ENCODE results near the gene CX3CL1. TPM values are rescaled to one million over a fixed set of nuclear protein-coding genes. Genes with fewer than 3 reads are reported as not detected.

The CX3CL1 gene
- total and polyA plus RNA-seq, 3 experiments from 2014 or later = not detected

- DNase-seq = peak in 1 of 5 donors; percentile 27
- Mint-ChIP-seq H3K27me3 (no peaks in the 10 kb centered on the region), H3K9me3 (no peaks in the 10 kb centered on the region), H3K4me1 (peaks cover 2 to 10% (median 4%) of the 10 kb centered on the region in 3 donors), H3K27ac (no peak overlapping the region), H3K4me3 (no peak overlapping the region), H3K36me3 (peaks cover 0 to 1% (median 0%) of the 10 kb centered on the region in 3 donors)
- Histone ChIP-seq H3K4me1 (ENCODE audit: insufficient read depth, low read length) (no peaks in the 10 kb centered on the region), H3K27ac (ENCODE audit: low read depth, low read length) (no peak overlapping the region), H3K36me3 (ENCODE audit: insufficient read depth, low read length) (no peaks in the 10 kb centered on the region), H3K4me3 (ENCODE audit: low read length) (no peak overlapping the region), H3K27me3 (ENCODE audit: insufficient read depth, low read length, poor library complexity, severe bottlenecking) (no peaks in the 10 kb centered on the region), H3K9me3 (ENCODE audit: low read length) (no peaks in the 10 kb centered on the region)
- POLR2A ChIA-PET = no interaction called here
- CTCF ChIA-PET = no interaction called here
These were observed 10.4 kb downstream of the CX3CL1 start for GRCh38 chr16:57382535-57383275.

- Histone ChIP-seq H3K27me3 (ENCODE audit: insufficient read depth, low read length, poor library complexity, severe bottlenecking) (no peaks in the 10 kb centered on the region), H3K36me3 (ENCODE audit: insufficient read depth, low read length) (no peaks in the 10 kb centered on the region), H3K9me3 (ENCODE audit: low read length) (no peaks in the 10 kb centered on the region), H3K4me3 (ENCODE audit: low read length) (no peak overlapping the region), H3K27ac (ENCODE audit: low read depth, low read length) (no peak overlapping the region), H3K4me1 (ENCODE audit: insufficient read depth, low read length) (no peaks in the 10 kb centered on the region)
- H3K9me3 Mint-ChIP-seq = no peaks in the 10 kb centered on the region
- H3K4me1 Mint-ChIP-seq = peaks cover 2 to 6% (median 4%) of the 10 kb centered on the region in 3 donors
- H3K4me3 Mint-ChIP-seq = peak overlapping the region in 1 of 7 donors; percentile 46
- DNase-seq = peak in 1 of 5 donors; percentile 12
- H3K36me3 Mint-ChIP-seq = peaks cover 0 to 1% (median 0%) of the 10 kb centered on the region in 3 donors
- CTCF ChIA-PET = no interaction called here
- POLR2A ChIA-PET = no interaction called here
- H3K27ac Mint-ChIP-seq = peak overlapping the region in 2 of 8 donors; percentile 5 to 50
- no peaks in the 10 kb centered on the region for H3K27me3 Mint-ChIP-seq
These were observed 11.3 kb downstream of the CX3CL1 start for GRCh38 chr16:57383276-57384247.

- Mint-ChIP-seq H3K27me3 (no peaks in the 10 kb centered on the region), H3K9me3 (no peaks in the 10 kb centered on the region), H3K4me3 (no peak overlapping the region), H3K4me1 (peaks cover 2 to 6% (median 4%) of the 10 kb centered on the region in 3 donors), H3K27ac (peak overlapping the region in 1 of 8 donors; percentile 5), H3K36me3 (peaks cover 0 to 1% (median 0%) of the 10 kb centered on the region in 3 donors)
- ChIA-PET POLR2A (no interaction called here), CTCF (interaction anchor here (1.3 kb wide), 1 partner anchor 11 kb away, joined by 3 read pairs; no protein-coding TSS in a partner anchor)
- Histone ChIP-seq H3K27me3 (ENCODE audit: insufficient read depth, low read length, poor library complexity, severe bottlenecking) (no peaks in the 10 kb centered on the region), H3K4me1 (ENCODE audit: insufficient read depth, low read length) (no peaks in the 10 kb centered on the region), H3K9me3 (ENCODE audit: low read length) (no peaks in the 10 kb centered on the region), H3K4me3 (ENCODE audit: low read length) (no peak overlapping the region), H3K36me3 (ENCODE audit: insufficient read depth, low read length) (no peaks in the 10 kb centered on the region), H3K27ac (ENCODE audit: low read depth, low read length) (no peak overlapping the region)
- DNase-seq = peak in 1 of 5 donors; percentile 18
These were observed 12.2 kb downstream of the CX3CL1 start for GRCh38 chr16:57384248-57385070.

- Histone ChIP-seq H3K4me3 (ENCODE audit: low read length) (no peak overlapping the region), H3K36me3 (ENCODE audit: insufficient read depth, low read length) (no peaks in the 10 kb centered on the region), H3K27me3 (ENCODE audit: insufficient read depth, low read length, poor library complexity, severe bottlenecking) (no peaks in the 10 kb centered on the region), H3K9me3 (ENCODE audit: low read length) (no peaks in the 10 kb centered on the region), H3K4me1 (ENCODE audit: insufficient read depth, low read length) (no peaks in the 10 kb centered on the region), H3K27ac (ENCODE audit: low read depth, low read length) (no peak overlapping the region)
- no peaks in the 10 kb centered on the region for H3K9me3 Mint-ChIP-seq
- H3K27ac Mint-ChIP-seq = peak overlapping the region in 1 of 8 donors; percentile 72
- peak in 1 of 5 donors; percentile 8 for DNase-seq
- POLR2A ChIA-PET = no interaction called here
- CTCF ChIA-PET = interaction anchor here (1.3 kb wide), 1 partner anchor 10 kb away, joined by 3 read pairs; no protein-coding TSS in a partner anchor
- H3K4me3 Mint-ChIP-seq = no peak overlapping the region
- peaks cover 0 to 1% (median 0%) of the 10 kb centered on the region in 3 donors for H3K36me3 Mint-ChIP-seq
- H3K4me1 Mint-ChIP-seq = peaks cover 2 to 6% (median 4%) of the 10 kb centered on the region in 3 donors
- no peaks in the 10 kb centered on the region for H3K27me3 Mint-ChIP-seq
These were observed 12.8 kb downstream of the CX3CL1 start for GRCh38 chr16:57385083-57385482.

- H3K27ac ChIP-seq (ENCODE audit: low read depth, low read length) = no peak overlapping the region
- H3K4me3 ChIP-seq (ENCODE audit: low read length) = no peak overlapping the region
- ChIA-PET POLR2A (no interaction called here), CTCF (no interaction called here)
- peaks cover 0 to 5% of the 10 kb centered on the region in 2 donors for H3K27me3 Mint-ChIP-seq
- peak overlapping the region in 1 of 7 donors; percentile 35 for H3K4me3 Mint-ChIP-seq
- no peaks in the 10 kb centered on the region for H3K27me3 ChIP-seq (ENCODE audit: insufficient read depth, low read length, poor library complexity, severe bottlenecking)
- H3K36me3 ChIP-seq (ENCODE audit: insufficient read depth, low read length) = no peaks in the 10 kb centered on the region
- H3K9me3 ChIP-seq (ENCODE audit: low read length) = no peaks in the 10 kb centered on the region
- no peaks in the 10 kb centered on the region for H3K9me3 Mint-ChIP-seq
- peak in 1 of 5 donors; percentile 15 for DNase-seq
- peaks cover 0 to 1% (median 0%) of the 10 kb centered on the region in 3 donors for H3K36me3 Mint-ChIP-seq
- H3K27ac Mint-ChIP-seq = peak overlapping the region in 3 of 8 donors; percentile 19 to 42 (median 24)
- peaks cover under 1 to 4% (median 2%) of the 10 kb centered on the region in 3 donors for H3K4me1 Mint-ChIP-seq
- no peaks in the 10 kb centered on the region for H3K4me1 ChIP-seq (ENCODE audit: insufficient read depth, low read length)
These were observed 14.2 kb downstream of the CX3CL1 start for GRCh38 chr16:57386381-57386951.

- Histone ChIP-seq H3K9me3 (ENCODE audit: low read length) (no peaks in the 10 kb centered on the region), H3K27me3 (ENCODE audit: insufficient read depth, low read length, poor library complexity, severe bottlenecking) (no peaks in the 10 kb centered on the region), H3K36me3 (ENCODE audit: insufficient read depth, low read length) (no peaks in the 10 kb centered on the region), H3K4me3 (ENCODE audit: low read length) (no peak overlapping the region), H3K4me1 (ENCODE audit: insufficient read depth, low read length) (no peaks in the 10 kb centered on the region), H3K27ac (ENCODE audit: low read depth, low read length) (no peak overlapping the region)
- Mint-ChIP-seq H3K4me3 (no peak overlapping the region), H3K27ac (no peak overlapping the region), H3K27me3 (peaks cover 5 to 7% of the 10 kb centered on the region in 2 donors), H3K4me1 (peaks cover 0 to 4% (median 2%) of the 10 kb centered on the region in 3 donors), H3K9me3 (no peaks in the 10 kb centered on the region), H3K36me3 (peaks cover 0 to 1% (median 0%) of the 10 kb centered on the region in 3 donors)
- ChIA-PET POLR2A (no interaction called here), CTCF (no interaction called here)
- DNase-seq = peak in 1 of 5 donors; percentile 8
These were observed 15.5 kb downstream of the CX3CL1 start for GRCh38 chr16:57387598-57388354.
